ENCODE results near the gene EIPR1. TPM values are rescaled to one million over a fixed set of nuclear protein-coding genes. Genes with fewer than 3 reads are reported as not detected.

Gene EIPR1
- total and polyA plus RNA-seq, 2 of the 4 experiments (the other 2 are of a cell fraction): 46.5 to 67.4 TPM

DNA sequence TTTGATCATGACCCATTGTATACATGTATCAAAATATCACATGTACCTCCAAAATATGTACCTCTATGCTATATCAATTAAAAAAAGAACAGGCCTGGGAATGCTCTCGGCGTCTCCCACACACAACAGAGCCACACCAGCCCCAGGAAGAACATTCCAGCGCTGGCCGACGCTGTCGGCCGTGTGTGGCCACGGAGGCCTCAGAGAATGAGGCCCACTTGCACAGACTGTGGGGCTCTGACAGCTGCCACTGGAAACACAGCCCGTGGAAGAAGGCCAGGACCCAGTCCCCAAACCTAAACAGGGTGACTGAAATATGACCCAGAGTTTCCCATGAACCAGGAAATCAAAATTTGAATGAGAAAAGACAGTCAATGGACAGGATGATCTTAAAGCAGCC lies 69.7 kb downstream of the EIPR1 start:
- H3K9ac ChIP-seq (ENCODE audit: low read depth, low read length): no peak overlapping the region
- no peak overlapping the region for H2BK20ac ChIP-seq (ENCODE audit: low read depth, low read length)
- H3K9me3 ChIP-seq (ENCODE audit: control insufficient read depth, insufficient read depth, low read length): no peaks in the 10 kb centered on the region
- no peak overlapping the region for H3K56ac ChIP-seq (ENCODE audit: extremely low read depth, insufficient read depth, low read length)
- H2AFZ ChIP-seq (replicated peaks; ENCODE audit: low read length, poor library complexity): no peak overlapping the region
- WGBS, 2 experiments (ENCODE audit: extremely low coverage in 2 of 2, insufficient read length in 1 of 2): no CpG with 5 or more reads among the region's 9 CpGs
- H3K23ac ChIP-seq (ENCODE audit: low read depth, low read length): no peak overlapping the region
- no peak for DNase-seq
- H4K8ac ChIP-seq (ENCODE audit: low read depth in 2 of 2, low read length in 2 of 2): no peak overlapping the region
- dilution Hi-C loops (cut with HindIII; ENCODE audit: low sequenced_read_pairs, unreplicated experiment): no loop called here
- no peak overlapping the region for H3K4ac ChIP-seq (ENCODE audit: low read depth, low read length)
- no peak overlapping the region for H2AK9ac ChIP-seq (replicated peaks; ENCODE audit: low read depth, low read length, poor library complexity)
- H3K36me3 ChIP-seq (ENCODE audit: control insufficient read depth, insufficient read depth, low read length): no peaks in the 10 kb centered on the region
- ChIA-PET CTCF (no interaction called here), POLR2A (ENCODE audit: unreplicated experiment) (no interaction called here)
- no peak for ATAC-seq (ENCODE audit: low read depth)
- H2BK5ac ChIP-seq (ENCODE audit: low read depth, low read length, poor library complexity, severe bottlenecking): no peak overlapping the region
- no peaks in the 10 kb centered on the region for H3K4me1 ChIP-seq (ENCODE audit: control insufficient read depth, insufficient read depth, low read length)
- H3K27ac ChIP-seq (ENCODE audit: insufficient read depth, low read length): no peak overlapping the region
- no peak overlapping the region for H3K14ac ChIP-seq (replicated peaks; ENCODE audit: low read depth, low read length)
- no peak overlapping the region for H2BK120ac ChIP-seq (ENCODE audit: low read depth, low read length)
- TF ChIP-seq MXI1 (IDR thresholded peaks at IDR 0.05; ENCODE audit: borderline replicate concordance, low read depth, low read length) (no peak), CHD1 (IDR thresholded peaks at IDR 0.05; ENCODE audit: low read depth, low read length) (no peak), POLR2A (IDR thresholded peaks at IDR 0.05; ENCODE audit: low read depth, low read length) (no peak), RCOR1 (IDR thresholded peaks at IDR 0.05; ENCODE audit: insufficient replicate concordance, low read length) (no peak)
- TF ChIP-seq, protein P1, sequence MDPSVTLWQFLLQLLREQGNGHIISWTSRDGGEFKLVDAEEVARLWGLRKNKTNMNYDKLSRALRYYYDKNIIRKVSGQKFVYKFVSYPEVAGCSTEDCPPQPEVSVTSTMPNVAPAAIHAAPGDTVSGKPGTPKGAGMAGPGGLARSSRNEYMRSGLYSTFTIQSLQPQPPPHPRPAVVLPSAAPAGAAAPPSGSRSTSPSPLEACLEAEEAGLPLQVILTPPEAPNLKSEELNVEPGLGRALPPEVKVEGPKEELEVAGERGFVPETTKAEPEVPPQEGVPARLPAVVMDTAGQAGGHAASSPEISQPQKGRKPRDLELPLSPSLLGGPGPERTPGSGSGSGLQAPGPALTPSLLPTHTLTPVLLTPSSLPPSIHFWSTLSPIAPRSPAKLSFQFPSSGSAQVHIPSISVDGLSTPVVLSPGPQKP (IDR thresholded peaks at IDR 0.05; ENCODE audit: borderline replicate concordance, low read depth, low read length): no peak
- intact Hi-C loops (cut with micrococcal nuclease): no loop called here
- H2BK15ac ChIP-seq (ENCODE audit: low read depth, low read length): no peak overlapping the region
- in situ Hi-C loops (cut with MboI; ENCODE audit: low sequenced_read_pairs): no loop called here
- H3K79me1 ChIP-seq (ENCODE audit: low read depth in 1 of 2, low read length in 2 of 2): peaks cover 11 to 16% of the 10 kb centered on the region in 2 experiments
- no peak overlapping the region for H3K4me2 ChIP-seq (ENCODE audit: low read depth, low read length)
- H4K20me1 ChIP-seq (ENCODE audit: insufficient read depth, low read length): no peaks in the 10 kb centered on the region
- no TSS peak for BruUV-seq (replicated peaks)
- no peak overlapping the region for H3K4me3 ChIP-seq (ENCODE audit: insufficient read depth, low read depth, low read length)
- H3K27me3 ChIP-seq (ENCODE audit: control insufficient read depth, insufficient read depth, low read length): no peaks in the 10 kb centered on the region
- H3K9me1 ChIP-seq (ENCODE audit: insufficient read depth, low read length): no peaks in the 10 kb centered on the region
- H3K18ac ChIP-seq (ENCODE audit: low read depth, low read length): no peak overlapping the region
- no peak overlapping the region for H4K5ac ChIP-seq (ENCODE audit: low read depth, low read length)
- no peak overlapping the region for H4K91ac ChIP-seq (ENCODE audit: insufficient read depth, low read depth, low read length)
- H2AK5ac ChIP-seq (ENCODE audit: low read depth, low read length): no peak overlapping the region

Measured in IMR-90 (cell line).